Measurements from ENCODE around the gene ZNF35. TPM values are rescaled to one million over a fixed set of nuclear protein-coding genes. Genes with fewer than 3 reads are reported as not detected.
"Not testable (repeated sequence)": the region's sequence is repeated elsewhere in the genome, so short reads cannot be mapped to it uniquely, and the experiment has no call there.

The ZNF35 gene
- polyA plus RNA-seq, 6 donors from 2014 or later, result 3.6 to 6.6 (median 5.4) TPM

- DNase-seq (no peak), ATAC-seq (ENCODE audit: low read depth in 2 of 2) (no peak)
- no peak overlapping the region for H3K4me3 Mint-ChIP-seq
- peaks cover 11 to 48% (median 25%) of the 10 kb centered on the region in 7 donors for H3K9me3 Mint-ChIP-seq
- peaks cover 0 to 3% (median under 1%) of the 10 kb centered on the region in 3 donors for H3K4me1 Mint-ChIP-seq
- H3K27me3 Mint-ChIP-seq, result no peaks in the 10 kb centered on the region
- peaks cover 52 to 56% of the 10 kb centered on the region in 2 donors for H3K36me3 Mint-ChIP-seq
- H3K27ac Mint-ChIP-seq, result no peak overlapping the region
These were observed 12.7 kb downstream of the ZNF35 start for GRCh38 chr3:44661189-44661588.

GRCh38 chr3:44665173-44665572 is 16.6 kb downstream of the ZNF35 start:
- no peak overlapping the region for H3K4me3 Mint-ChIP-seq
- H3K9me3 Mint-ChIP-seq, result peaks cover 3 to 22% (median 10%) of the 10 kb centered on the region in 7 donors
- no peak for ATAC-seq (ENCODE audit: low read depth in 2 of 2)
- DNase-seq, result no peak
- no peaks in the 10 kb centered on the region for H3K27me3 Mint-ChIP-seq
- H3K27ac Mint-ChIP-seq, result no peak overlapping the region
- no peaks in the 10 kb centered on the region for H3K4me1 Mint-ChIP-seq
- H3K36me3 Mint-ChIP-seq, result peaks cover 16 to 18% of the 10 kb centered on the region in 2 donors

- Mint-ChIP-seq H3K27ac (no peak overlapping the region), H3K9me3 (peaks cover 0 to 13% (median 7%) of the 10 kb centered on the region in 7 donors), H3K4me3 (no peak overlapping the region), H3K4me1 (no peaks in the 10 kb centered on the region), H3K27me3 (no peaks in the 10 kb centered on the region), H3K36me3 (peaks cover 8 to 10% of the 10 kb centered on the region in 2 donors)
- DNase-seq (no peak), ATAC-seq (ENCODE audit: low read depth in 2 of 2) (no peak)
These were observed 17.8 kb downstream of the ZNF35 start for GRCh38 chr3:44666346-44666745.

GRCh38 chr3:44669760-44670159 is 21.2 kb downstream of the ZNF35 start:
- no peak for ATAC-seq (ENCODE audit: low read depth in 2 of 2)
- Mint-ChIP-seq H3K27me3 (no peaks in the 10 kb centered on the region), H3K9me3 (peaks cover 9 to 23% (median 13%) of the 10 kb centered on the region in 7 donors)

GRCh38 chr3:44673466-44673865 is 24.9 kb downstream of the ZNF35 start:
- H3K27me3 Mint-ChIP-seq, result not testable (repeated sequence)

More at GRCh38 chr3:44669760-44670159, 21.2 kb downstream of the ZNF35 start:
- no peak overlapping the region for H3K4me3 Mint-ChIP-seq
- H3K36me3 Mint-ChIP-seq, result peaks cover 15 to 29% of the 10 kb centered on the region in 2 donors
- H3K27ac Mint-ChIP-seq, result peak overlapping the region in 1 of 6 donors; percentile 31
- DNase-seq, result no peak
- H3K4me1 Mint-ChIP-seq, result peaks cover 0 to 3% (median 0%) of the 10 kb centered on the region in 3 donors

GRCh38 chr3:44674211-44674610 is 25.7 kb downstream of the ZNF35 start:
- Mint-ChIP-seq H3K4me1 (peaks cover 0 to 10% (median 3%) of the 10 kb centered on the region in 3 donors), H3K27me3 (no peaks in the 10 kb centered on the region), H3K9me3 (peaks cover 4 to 18% (median 9%) of the 10 kb centered on the region in 7 donors), H3K36me3 (peaks cover 7 to 29% of the 10 kb centered on the region in 2 donors), H3K4me3 (no peak overlapping the region), H3K27ac (peak overlapping the region in 1 of 6 donors; percentile 60)
- ATAC-seq (ENCODE audit: low read depth in 2 of 2) (no peak), DNase-seq (no peak)

More at GRCh38 chr3:44673466-44673865, 24.9 kb downstream of the ZNF35 start:
- not testable (repeated sequence) for DNase-seq; ATAC-seq (ENCODE audit: low read depth in 2 of 2); H3K4me3 Mint-ChIP-seq; H3K27ac Mint-ChIP-seq
- peaks cover 0 to 10% (median 3%) of the 10 kb centered on the region in 3 donors for H3K4me1 Mint-ChIP-seq
- H3K36me3 Mint-ChIP-seq, result peaks cover 7 to 29% of the 10 kb centered on the region in 2 donors
- H3K9me3 Mint-ChIP-seq, result peaks cover 4 to 18% (median 9%) of the 10 kb centered on the region in 7 donors

GRCh38 chr3:44678480-44679116 is 30.1 kb downstream of the ZNF35 start:
- H3K27me3 Mint-ChIP-seq, result no peaks in the 10 kb centered on the region
- peaks cover 10 to 39% of the 10 kb centered on the region in 2 donors for H3K36me3 Mint-ChIP-seq
- H3K4me1 Mint-ChIP-seq, result peaks cover 3 to 11% (median 6%) of the 10 kb centered on the region in 3 donors
- H3K27ac Mint-ChIP-seq, result no peak overlapping the region
- H3K4me3 Mint-ChIP-seq, result no peak overlapping the region
- H3K9me3 Mint-ChIP-seq, result peaks cover 8 to 22% (median 11%) of the 10 kb centered on the region in 7 donors
- DNase-seq, result no peak
- no peak for ATAC-seq (ENCODE audit: low read depth in 2 of 2)

- peaks cover 1 to 20% (median 10%) of the 10 kb centered on the region in 7 donors for H3K9me3 Mint-ChIP-seq
- H3K27me3 Mint-ChIP-seq, result no peaks in the 10 kb centered on the region
- H3K4me1 Mint-ChIP-seq, result peaks cover 21 to 28% (median 22%) of the 10 kb centered on the region in 3 donors
- DNase-seq (no peak), ATAC-seq (ENCODE audit: low read depth in 2 of 2) (no peak)
- peak overlapping the region in 1 of 8 donors; percentile 41 for H3K4me3 Mint-ChIP-seq
- H3K27ac Mint-ChIP-seq, result peak overlapping the region in 1 of 6 donors; percentile 88
- H3K36me3 Mint-ChIP-seq, result peaks cover 11 to 45% of the 10 kb centered on the region in 2 donors
These were observed 32.5 kb downstream of the ZNF35 start for GRCh38 chr3:44680921-44681455.

- peaks cover 13 to 28% (median 20%) of the 10 kb centered on the region in 3 donors for H3K4me1 Mint-ChIP-seq
- no peak overlapping the region for H3K27ac Mint-ChIP-seq
- peak overlapping the region in 1 of 8 donors; percentile 30 for H3K4me3 Mint-ChIP-seq
- H3K27me3 Mint-ChIP-seq, result peaks cover 2 to 13% (median 6%) of the 10 kb centered on the region in 3 donors
- peaks cover 10 to 22% (median 20%) of the 10 kb centered on the region in 7 donors for H3K9me3 Mint-ChIP-seq
- peaks cover 11 to 49% of the 10 kb centered on the region in 2 donors for H3K36me3 Mint-ChIP-seq
- DNase-seq (no peak), ATAC-seq (ENCODE audit: low read depth in 2 of 2) (no peak)
These were observed 33.8 kb downstream of the ZNF35 start for GRCh38 chr3:44682182-44682896.

GRCh38 chr3:44685128-44685800 is 36.7 kb downstream of the ZNF35 start:
- Mint-ChIP-seq H3K27me3 (peaks cover 15 to 38% (median 27%) of the 10 kb centered on the region in 3 donors), H3K4me1 (peaks cover 13 to 28% (median 20%) of the 10 kb centered on the region in 3 donors), H3K4me3 (peak overlapping the region; percentile 80 to 97 (median 93)), H3K36me3 (peaks cover 18 to 53% of the 10 kb centered on the region in 2 donors), H3K9me3 (peaks cover 9 to 31% (median 28%) of the 10 kb centered on the region in 7 donors), H3K27ac (peak overlapping the region; percentile 81 to 97 (median 92))
- ATAC-seq (ENCODE audit: low read depth in 2 of 2) (peak; percentile 86 to 87), DNase-seq (peak; percentile 70)

GRCh38 chr3:44687898-44688297 is 39.4 kb downstream of the ZNF35 start:
- Mint-ChIP-seq H3K27me3 (peaks cover 39 to 54% (median 53%) of the 10 kb centered on the region in 3 donors), H3K9me3 (peaks cover 9 to 46% (median 34%) of the 10 kb centered on the region in 7 donors), H3K27ac (no peak overlapping the region), H3K4me1 (peaks cover 10 to 22% (median 20%) of the 10 kb centered on the region in 3 donors), H3K4me3 (no peak overlapping the region), H3K36me3 (peaks cover 15 to 33% of the 10 kb centered on the region in 2 donors)
- ATAC-seq (ENCODE audit: low read depth in 2 of 2) (no peak), DNase-seq (no peak)
